ENCODE measurements around the gene TRIO.

DNA sequence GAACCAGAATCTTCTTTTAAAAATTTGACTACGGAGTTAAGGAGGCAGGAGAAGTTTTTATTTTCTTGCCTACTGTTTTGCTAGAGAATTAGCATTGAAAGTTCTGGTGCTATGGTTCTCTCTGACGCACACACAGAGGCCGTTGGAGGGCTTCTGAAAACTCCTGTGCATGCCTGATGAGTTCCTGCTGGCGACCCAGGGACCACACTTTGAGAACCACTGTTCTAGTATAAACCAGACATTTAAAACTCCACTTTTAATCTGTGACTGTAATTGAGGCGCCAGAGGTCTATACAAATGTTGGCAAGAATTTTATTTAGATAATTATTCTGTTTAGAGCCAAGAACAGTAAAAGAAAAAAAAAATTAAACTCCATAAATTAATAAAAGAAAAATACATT, 338.9 kb downstream of the TRIO start:
- TF ChIP-seq, protein P1, sequence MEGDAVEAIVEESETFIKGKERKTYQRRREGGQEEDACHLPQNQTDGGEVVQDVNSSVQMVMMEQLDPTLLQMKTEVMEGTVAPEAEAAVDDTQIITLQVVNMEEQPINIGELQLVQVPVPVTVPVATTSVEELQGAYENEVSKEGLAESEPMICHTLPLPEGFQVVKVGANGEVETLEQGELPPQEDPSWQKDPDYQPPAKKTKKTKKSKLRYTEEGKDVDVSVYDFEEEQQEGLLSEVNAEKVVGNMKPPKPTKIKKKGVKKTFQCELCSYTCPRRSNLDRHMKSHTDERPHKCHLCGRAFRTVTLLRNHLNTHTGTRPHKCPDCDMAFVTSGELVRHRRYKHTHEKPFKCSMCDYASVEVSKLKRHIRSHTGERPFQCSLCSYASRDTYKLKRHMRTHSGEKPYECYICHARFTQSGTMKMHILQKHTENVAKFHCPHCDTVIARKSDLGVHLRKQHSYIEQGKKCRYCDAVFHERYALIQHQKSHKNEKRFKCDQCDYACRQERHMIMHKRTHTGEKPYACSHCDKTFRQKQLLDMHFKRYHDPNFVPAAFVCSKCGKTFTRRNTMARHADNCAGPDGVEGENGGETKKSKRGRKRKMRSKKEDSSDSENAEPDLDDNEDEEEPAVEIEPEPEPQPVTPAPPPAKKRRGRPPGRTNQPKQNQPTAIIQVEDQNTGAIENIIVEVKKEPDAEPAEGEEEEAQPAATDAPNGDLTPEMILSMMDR (IDR thresholded peaks at IDR 0.05; ENCODE audit: insufficient read depth, low read length, poor library complexity, severe bottlenecking), result no peak
- TF ChIP-seq EZH2phosphoT487 (conservative IDR thresholded peaks at IDR 0.05; ENCODE audit: low read length), result no peak
